Measurements from ENCODE around the gene OTUD5. TPM values are rescaled to one million over a fixed set of nuclear protein-coding genes. Genes with fewer than 3 reads are reported as not detected.
A peak's percentile ranks its signal among the peaks of the same experiment; 100 is the strongest.

The OTUD5 gene
- total RNA-seq, 1 donor from 2014 or later, result 44.7 TPM

- Histone ChIP-seq H3K4me3 (peak overlapping the region; percentile 61 to 64), H3K9me3 (no peaks in the 10 kb centered on the region), H3K27ac (peak overlapping the region; percentile 90), H3K27me3 (no peaks in the 10 kb centered on the region), H3K36me3 (no peaks in the 10 kb centered on the region), H3K4me1 (peaks cover 38% of the 10 kb centered on the region)
- intact Hi-C loops (cut with DNase I), result loop anchor here (5.0 kb wide), 1 partner anchor 85 kb away; the partner anchor contains the start of gene TFE3
- TF ChIP-seq POLR2AphosphoS5 (IDR thresholded peaks at IDR 0.05; ENCODE audit: insufficient read depth in 1 of 2, low read depth in 1 of 2) (no peak), CTCF (IDR thresholded peaks at IDR 0.05) (no peak), POLR2A (IDR thresholded peaks at IDR 0.05) (no peak)
- no peak for DNase-seq (ENCODE audit: extremely low spot score in 2 of 2)
These were observed 536 bp downstream of the OTUD5 start for GRCh38 chrX:48956728-48957414.

GRCh38 chrX:48948589-48948988, 8.8 kb downstream of the OTUD5 start:
- H3K4me3 ChIP-seq, result no peak overlapping the region
- no peak overlapping the region for H3K27ac ChIP-seq
- H3K27me3 ChIP-seq, result no peaks in the 10 kb centered on the region
- TF ChIP-seq CTCF (IDR thresholded peaks at IDR 0.05) (no peak), POLR2A (IDR thresholded peaks at IDR 0.05) (no peak), POLR2AphosphoS5 (IDR thresholded peaks at IDR 0.05; ENCODE audit: insufficient read depth in 1 of 2, low read depth in 1 of 2) (no peak)
- no peaks in the 10 kb centered on the region for H3K36me3 ChIP-seq
- peaks cover 25% of the 10 kb centered on the region for H3K4me1 ChIP-seq
- intact Hi-C loops (cut with DNase I), result no loop called here
- H3K9me3 ChIP-seq, result no peaks in the 10 kb centered on the region
- no peak for DNase-seq (ENCODE audit: extremely low spot score in 2 of 2)

- Histone ChIP-seq H3K4me3 (no peak overlapping the region), H3K36me3 (no peaks in the 10 kb centered on the region), H3K9me3 (no peaks in the 10 kb centered on the region), H3K4me1 (peaks cover 22% of the 10 kb centered on the region), H3K27ac (no peak overlapping the region), H3K27me3 (no peaks in the 10 kb centered on the region)
- TF ChIP-seq POLR2AphosphoS5 (IDR thresholded peaks at IDR 0.05; ENCODE audit: insufficient read depth in 1 of 2, low read depth in 1 of 2) (no peak), CTCF (IDR thresholded peaks at IDR 0.05) (peak in 1 of 3 experiments; percentile 53)
- no peak for DNase-seq (ENCODE audit: extremely low spot score in 2 of 2)
- intact Hi-C loops (cut with DNase I), result no loop called here
These were observed 11.7 kb downstream of the OTUD5 start for GRCh38 chrX:48945517-48946348.

GRCh38 chrX:48942895-48943294, 14.5 kb downstream of the OTUD5 start:
- Histone ChIP-seq H3K4me1 (peaks cover 27% of the 10 kb centered on the region), H3K36me3 (no peaks in the 10 kb centered on the region), H3K27me3 (no peaks in the 10 kb centered on the region), H3K27ac (no peak overlapping the region), H3K9me3 (no peaks in the 10 kb centered on the region), H3K4me3 (no peak overlapping the region)
- intact Hi-C loops (cut with DNase I), result no loop called here
- no peak for TF ChIP-seq POLR2A (IDR thresholded peaks at IDR 0.05)
- no peak for TF ChIP-seq CTCF (IDR thresholded peaks at IDR 0.05)
- TF ChIP-seq POLR2AphosphoS5 (IDR thresholded peaks at IDR 0.05; ENCODE audit: insufficient read depth in 1 of 2, low read depth in 1 of 2), result no peak
- no peak for DNase-seq (ENCODE audit: extremely low spot score in 2 of 2)
